MCF 10A (cell line): ENCODE measurements around the gene CDK5R2. TPM values are rescaled to one million over a fixed set of nuclear protein-coding genes. Genes with fewer than 3 reads are reported as not detected.

Experiments used
- BruUV-seq: library from RNA; stranded (reverse); fragments of 400-500 nt; replicated peaks from 2 replicates; lab custom pipeline; 2021; lab: Mats Ljungman, UMichigan
- CTCF ChIA-PET: fragments of 300-600 bp; sonication (Branson Sonifier 250); formaldehyde crosslinking; extraction: SDS; loops from one replicate; lab custom pipeline; 2021; ENCODE audit warnings: antibody characterized with exemption, inconsistent platforms; lab: Yijun Ruan, JAX
- POLR2A ChIA-PET: fragments of 300-600, 350-650 bp; sonication (Branson Sonifier 250); formaldehyde crosslinking; extraction: SDS; loops from one replicate; lab custom pipeline; 2020; ENCODE audit warnings: antibody characterized with exemption, inconsistent platforms; lab: Yijun Ruan, JAX
- DNase-seq: peaks from one replicate; pipeline ENCODE4 v3.0.0-alpha.2; 2018; ENCODE audit not compliant: unreplicated experiment
- H3K27ac Mint-ChIP-seq: one replicate; pipeline ENCODE4 v1.8.0; 2022; ENCODE audit warnings: mild to moderate bottlenecking, low read depth, mixed read lengths; ENCODE audit not compliant: unreplicated experiment
- H3K27me3 Mint-ChIP-seq: one replicate; pipeline ENCODE4 v1.8.0; 2022; ENCODE audit warnings: mixed read lengths; ENCODE audit not compliant: insufficient read depth, unreplicated experiment
- H3K36me3 Mint-ChIP-seq: one replicate; pipeline ENCODE4 v1.8.0; 2022; ENCODE audit warnings: mild to moderate bottlenecking, moderate library complexity, mixed read lengths; ENCODE audit not compliant: insufficient read depth, unreplicated experiment
- H3K4me1 Mint-ChIP-seq: one replicate; pipeline ENCODE4 v1.8.0; 2022; ENCODE audit warnings: mixed read lengths; ENCODE audit not compliant: insufficient read depth, unreplicated experiment
- H3K4me3 Mint-ChIP-seq: one replicate; pipeline ENCODE4 v1.8.0; 2022; ENCODE audit warnings: mild to moderate bottlenecking, moderate library complexity, mixed read lengths; ENCODE audit not compliant: unreplicated experiment
- H3K9me3 Mint-ChIP-seq: one replicate; pipeline ENCODE4 v1.8.0; 2022; ENCODE audit warnings: mixed read lengths; ENCODE audit not compliant: unreplicated experiment
- intact Hi-C: fragments of 100-400 bp; cut with micrococcal nuclease; formaldehyde crosslinking; loops from 2 replicates; pipeline ENCODE4 v1.14.1; 2022
- total RNA-seq: library from RNA; stranded (reverse); gene quantifications from 2 replicates; pipeline ENCODE4 v1.2.3, GENCODE V29; 2022
- TF ChIP-seq, protein P1 (sequence below): fragments of 200-600 bp; IDR thresholded peaks from one replicate; pipeline ENCODE4 v1.8.0; 2022; ENCODE audit warnings: antibody characterized with exemption, mild to moderate bottlenecking; ENCODE audit not compliant: unreplicated experiment

CDK5R2 gene
- total RNA-seq, 1 experiment from 2014 or later, result not detected

DNA sequence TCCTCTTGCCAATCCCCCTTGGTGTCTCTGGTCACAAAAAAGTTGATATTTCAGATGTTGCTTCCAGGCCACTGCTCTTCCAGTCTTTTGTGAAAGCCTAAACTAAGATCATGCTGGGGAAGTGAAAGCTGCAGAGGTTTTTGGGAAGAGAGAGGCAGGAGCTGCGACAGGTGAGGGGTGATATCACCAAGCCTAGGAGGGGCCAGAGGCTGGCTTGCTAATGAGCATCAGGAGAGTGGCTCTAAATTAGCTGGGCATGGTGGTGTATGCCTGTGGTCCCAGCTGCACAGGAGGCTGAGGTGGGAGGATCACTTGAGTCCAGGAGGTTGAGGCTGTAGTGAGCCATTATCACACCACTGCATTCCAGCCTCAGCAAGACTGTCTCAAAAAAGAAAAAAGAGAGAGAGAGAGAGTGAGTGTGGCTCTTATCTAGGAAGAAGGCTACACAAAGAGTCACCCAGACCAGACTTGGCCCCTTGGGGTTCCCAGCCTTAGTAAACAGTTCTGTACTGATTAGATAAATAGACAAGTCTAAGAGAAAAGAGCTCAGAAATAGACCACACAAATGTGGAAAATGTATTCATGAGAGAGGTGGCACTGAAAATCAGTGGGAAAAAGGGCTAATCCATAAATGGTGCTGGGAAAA lies 14.6 kb upstream of the CDK5R2 start:
- no peak overlapping the region for H3K27ac Mint-ChIP-seq
- intact Hi-C loops, result no loop called here
- no peak for DNase-seq
- H3K27me3 Mint-ChIP-seq, result peaks cover 56% of the 10 kb centered on the region
- CTCF ChIA-PET, result interaction anchor here (0.6 to 1.0 kb wide), 2 partner anchors 35 to 248 kb away, joined by 3 read pairs; no protein-coding TSS in a partner anchor
- H3K9me3 Mint-ChIP-seq, result no peaks in the 10 kb centered on the region
- no peaks in the 10 kb centered on the region for H3K4me1 Mint-ChIP-seq
- no TSS peak for BruUV-seq
- POLR2A ChIA-PET, result no interaction called here
- H3K36me3 Mint-ChIP-seq, result no peaks in the 10 kb centered on the region
- TF ChIP-seq, protein P1, sequence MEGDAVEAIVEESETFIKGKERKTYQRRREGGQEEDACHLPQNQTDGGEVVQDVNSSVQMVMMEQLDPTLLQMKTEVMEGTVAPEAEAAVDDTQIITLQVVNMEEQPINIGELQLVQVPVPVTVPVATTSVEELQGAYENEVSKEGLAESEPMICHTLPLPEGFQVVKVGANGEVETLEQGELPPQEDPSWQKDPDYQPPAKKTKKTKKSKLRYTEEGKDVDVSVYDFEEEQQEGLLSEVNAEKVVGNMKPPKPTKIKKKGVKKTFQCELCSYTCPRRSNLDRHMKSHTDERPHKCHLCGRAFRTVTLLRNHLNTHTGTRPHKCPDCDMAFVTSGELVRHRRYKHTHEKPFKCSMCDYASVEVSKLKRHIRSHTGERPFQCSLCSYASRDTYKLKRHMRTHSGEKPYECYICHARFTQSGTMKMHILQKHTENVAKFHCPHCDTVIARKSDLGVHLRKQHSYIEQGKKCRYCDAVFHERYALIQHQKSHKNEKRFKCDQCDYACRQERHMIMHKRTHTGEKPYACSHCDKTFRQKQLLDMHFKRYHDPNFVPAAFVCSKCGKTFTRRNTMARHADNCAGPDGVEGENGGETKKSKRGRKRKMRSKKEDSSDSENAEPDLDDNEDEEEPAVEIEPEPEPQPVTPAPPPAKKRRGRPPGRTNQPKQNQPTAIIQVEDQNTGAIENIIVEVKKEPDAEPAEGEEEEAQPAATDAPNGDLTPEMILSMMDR, result no peak
- no peak overlapping the region for H3K4me3 Mint-ChIP-seq

DNA sequence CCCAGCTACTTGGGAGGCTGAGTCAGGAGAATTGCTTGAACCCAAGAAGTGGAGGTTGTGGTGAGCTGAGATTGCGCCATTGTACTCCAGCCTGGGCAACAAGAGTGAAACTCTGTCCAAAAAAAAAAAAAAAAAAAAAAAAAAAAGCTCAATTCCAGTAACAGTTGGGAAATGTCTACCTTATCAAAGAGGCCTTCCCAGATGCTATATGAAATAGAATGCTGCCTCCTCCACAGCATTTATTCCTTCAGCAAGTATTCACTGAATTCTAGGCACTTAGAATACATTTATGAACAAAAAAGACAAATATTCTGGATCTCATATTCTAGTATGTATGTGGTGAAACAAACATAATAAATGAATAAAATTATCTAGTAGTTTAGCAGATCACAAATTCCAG lies 12.8 kb upstream of the CDK5R2 start:
- H3K36me3 Mint-ChIP-seq, result no peaks in the 10 kb centered on the region

GRCh38 chr2:218952160-218952559 lies 7.3 kb upstream of the CDK5R2 start:
- Mint-ChIP-seq H3K4me1 (no peaks in the 10 kb centered on the region), H3K36me3 (no peaks in the 10 kb centered on the region), H3K4me3 (no peak overlapping the region), H3K27ac (no peak overlapping the region), H3K9me3 (no peaks in the 10 kb centered on the region), H3K27me3 (peaks cover 57% of the 10 kb centered on the region)
- TF ChIP-seq, protein P1, result no peak
- CTCF ChIA-PET, result interaction anchor here (1.0 to 1.9 kb wide), 3 partner anchors 45 to 169 kb away, joined by 3 to 4 read pairs (median 4); no protein-coding TSS in a partner anchor
- DNase-seq, result no peak
- POLR2A ChIA-PET, result no interaction called here
- no TSS peak for BruUV-seq
- intact Hi-C loops, result no loop called here

More for the DNA sequence above, 12.8 kb upstream of the CDK5R2 start:
- H3K4me1 Mint-ChIP-seq, result no peaks in the 10 kb centered on the region
- H3K4me3 Mint-ChIP-seq, result no peak overlapping the region
- ChIA-PET POLR2A (interaction anchor here (0.6 kb wide), 1 partner anchor 19 kb away, joined by 3 read pairs; no protein-coding TSS in a partner anchor), CTCF (interaction anchor here (0.6 to 0.7 kb wide), 3 partner anchors 35 to 88 kb away, joined by 3 read pairs; no protein-coding TSS in a partner anchor)
- peaks cover 56% of the 10 kb centered on the region for H3K27me3 Mint-ChIP-seq
- no peak overlapping the region for H3K27ac Mint-ChIP-seq
- TF ChIP-seq, protein P1, result no peak
- BruUV-seq, result no TSS peak
- DNase-seq, result no peak
- intact Hi-C loops, result no loop called here
- no peaks in the 10 kb centered on the region for H3K9me3 Mint-ChIP-seq

DNA sequence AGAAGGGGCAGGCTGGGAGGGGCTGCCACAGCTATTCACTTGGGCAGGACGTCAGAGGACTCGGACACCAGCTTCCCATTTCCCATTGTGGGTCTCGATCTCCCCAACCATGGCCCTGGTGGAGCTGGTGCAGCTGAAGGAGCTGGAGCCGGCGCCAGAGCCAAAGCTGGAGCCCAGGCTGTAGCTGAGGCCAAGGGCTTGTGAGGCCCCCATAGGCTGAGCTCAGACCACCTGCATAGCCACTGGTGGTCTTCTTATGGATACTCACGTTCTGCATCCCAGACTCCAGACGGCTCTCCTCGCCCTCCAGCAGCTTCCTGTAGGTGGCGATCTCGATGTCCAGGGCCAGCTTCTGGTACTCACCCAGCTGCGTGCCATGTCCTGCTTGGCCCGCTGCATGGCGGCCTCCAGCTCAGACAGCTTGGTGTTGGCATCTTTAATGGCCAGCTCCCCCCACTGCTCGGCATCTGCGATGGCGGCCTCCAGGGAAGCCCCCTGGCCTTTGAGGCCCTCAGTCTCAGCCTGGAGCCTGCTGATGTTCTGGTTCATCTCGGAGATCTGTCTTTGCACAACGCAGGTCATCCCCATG lies 6.0 kb upstream of the CDK5R2 start:
- CTCF ChIA-PET, result interaction anchor here (1.9 kb wide), 1 partner anchor 76 kb away, joined by 4 read pairs; no protein-coding TSS in a partner anchor
- Mint-ChIP-seq H3K27me3 (peaks cover 70% of the 10 kb centered on the region), H3K36me3 (no peaks in the 10 kb centered on the region), H3K9me3 (no peaks in the 10 kb centered on the region), H3K27ac (no peak overlapping the region), H3K4me3 (no peak overlapping the region), H3K4me1 (no peaks in the 10 kb centered on the region)
- intact Hi-C loops, result no loop called here
- TF ChIP-seq, protein P1, result no peak
- no TSS peak for BruUV-seq
- DNase-seq, result no peak
- POLR2A ChIA-PET, result no interaction called here
